Measurements from ENCODE around the gene SLC31A1.

- no peak for TF ChIP-seq CTCF (IDR thresholded peaks at IDR 0.05)
- no peak for TF ChIP-seq POLR2A (IDR thresholded peaks at IDR 0.05)
Observed at GRCh38 chr9:113241161-113241560, 19.8 kb downstream of the SLC31A1 start.

All from Peyer's patch (tissue), 4 donors.